Esophagus mucosa (tissue), 1 donor: ENCODE data around the gene RGS3. TPM values are rescaled to one million over a fixed set of nuclear protein-coding genes. Genes with fewer than 3 reads are reported as not detected.
"Not testable (repeated sequence)": the region's sequence is repeated elsewhere in the genome, so short reads cannot be mapped to it uniquely, and the experiment has no call there.

ENCODE experiments used
- ATAC-seq: fragments of 200-7000 bp; cut with Tn5 transposase; one replicate; pipeline ENCODE4 v1.9.1; 2020
- total RNA-seq: library from RNA; stranded (reverse); gene quantifications from one replicate; pipeline ENCODE4 v1.2.4, GENCODE V29; 2023
- donor health status: DM: yes; HTN: yes; CAD: no.

Gene RGS3
- total RNA-seq, 1 donor from 2014 or later: 22.8 TPM

- ATAC-seq: no peak
These were observed 3.7 kb downstream of the RGS3 start for GRCh38 chr9:113467183-113467582.

- ATAC-seq: no peak
These were observed 5.4 kb downstream of the RGS3 start for GRCh38 chr9:113468716-113469448.

GRCh38 chr9:113471143-113471542 is 7.6 kb downstream of the RGS3 start:
- ATAC-seq: no peak

- ATAC-seq: no peak
These were observed 8.0 kb downstream of the RGS3 start for GRCh38 chr9:113471566-113471965.

- no peak for ATAC-seq
These were observed 8.7 kb downstream of the RGS3 start for GRCh38 chr9:113472199-113472598.

GRCh38 chr9:113474360-113475028 is 11.0 kb downstream of the RGS3 start:
- ATAC-seq: no peak

- no peak for ATAC-seq
These were observed 11.5 kb downstream of the RGS3 start for GRCh38 chr9:113475031-113475430.

GRCh38 chr9:113475992-113476391 is 12.5 kb downstream of the RGS3 start:
- ATAC-seq: no peak

- no peak for ATAC-seq
These were observed 13.0 kb downstream of the RGS3 start for GRCh38 chr9:113476511-113476916.

GRCh38 chr9:113477058-113477457 is 13.5 kb downstream of the RGS3 start:
- no peak for ATAC-seq

- ATAC-seq: no peak
These were observed 14.1 kb downstream of the RGS3 start for GRCh38 chr9:113477661-113478060.

GRCh38 chr9:113479174-113479621 is 15.7 kb downstream of the RGS3 start:
- ATAC-seq: no peak

GRCh38 chr9:113480612-113481011 is 17.1 kb downstream of the RGS3 start:
- no peak for ATAC-seq

- peak; percentile 40 for ATAC-seq
These were observed 17.8 kb downstream of the RGS3 start for GRCh38 chr9:113481176-113481787.

- no peak for ATAC-seq
These were observed 18.8 kb downstream of the RGS3 start for GRCh38 chr9:113482341-113482740.

- no peak for ATAC-seq
These were observed 19.6 kb downstream of the RGS3 start for GRCh38 chr9:113482991-113483675.

GRCh38 chr9:113483676-113484257 is 20.2 kb downstream of the RGS3 start:
- no peak for ATAC-seq

- ATAC-seq: no peak
These were observed 20.8 kb downstream of the RGS3 start for GRCh38 chr9:113484258-113484730.

GRCh38 chr9:113485761-113486115 is 22.2 kb downstream of the RGS3 start:
- no peak for ATAC-seq

- no peak for ATAC-seq
These were observed 22.8 kb downstream of the RGS3 start for GRCh38 chr9:113486327-113486726.

- ATAC-seq: peak; percentile 66
These were observed 24.5 kb downstream of the RGS3 start for GRCh38 chr9:113488071-113488470.

- no peak for ATAC-seq
These were observed 25.0 kb downstream of the RGS3 start for GRCh38 chr9:113488490-113488889.

- not testable (repeated sequence) for ATAC-seq
These were observed 27.6 kb downstream of the RGS3 start for GRCh38 chr9:113491147-113491546.
